NCI-H226 (cell line): Measurements from ENCODE around the gene PTPRN2.

Experiments used
- DNase-seq: peaks from one replicate; pipeline ENCODE4 v3.0.0-alpha.2; 2015

Gene PTPRN2

GRCh38 chr7:157612664-157613561, 974.7 kb downstream of the PTPRN2 start:
- DNase-seq: no peak

DNA sequence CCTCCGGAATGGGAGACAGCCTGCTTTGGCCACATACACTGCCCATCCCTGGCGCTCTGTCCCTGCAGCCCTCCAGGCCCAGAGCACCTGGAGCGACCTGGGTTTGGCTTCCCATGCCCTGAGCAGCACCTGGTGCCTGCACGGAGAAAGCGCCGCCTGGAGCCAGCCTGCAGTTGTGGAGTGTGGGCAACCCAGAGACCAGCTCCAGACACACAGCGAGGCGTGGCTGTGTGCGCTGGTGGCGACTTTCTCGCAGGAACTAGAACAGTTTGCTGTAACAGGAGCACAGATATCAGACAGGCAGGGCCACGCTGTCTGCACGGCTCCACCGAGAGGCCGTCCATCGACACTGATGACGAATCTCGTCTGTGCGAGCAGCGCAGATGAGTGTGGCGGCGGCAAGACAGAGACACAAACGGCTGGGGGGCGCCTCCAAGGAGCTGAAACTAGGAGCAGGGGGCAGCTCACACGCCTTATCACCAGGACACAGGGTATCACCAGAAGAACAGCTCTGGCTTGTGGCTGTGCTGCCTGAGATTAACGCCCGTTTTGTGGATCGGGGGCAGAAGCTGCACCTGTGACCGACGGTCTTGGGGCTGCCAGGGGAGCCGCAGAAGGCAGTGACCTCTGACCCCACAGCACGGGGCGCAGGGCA, 975.5 kb downstream of the PTPRN2 start:
- DNase-seq: no peak

- no peak for DNase-seq
These were observed 976.3 kb downstream of the PTPRN2 start for GRCh38 chr7:157611341-157611740.

DNA sequence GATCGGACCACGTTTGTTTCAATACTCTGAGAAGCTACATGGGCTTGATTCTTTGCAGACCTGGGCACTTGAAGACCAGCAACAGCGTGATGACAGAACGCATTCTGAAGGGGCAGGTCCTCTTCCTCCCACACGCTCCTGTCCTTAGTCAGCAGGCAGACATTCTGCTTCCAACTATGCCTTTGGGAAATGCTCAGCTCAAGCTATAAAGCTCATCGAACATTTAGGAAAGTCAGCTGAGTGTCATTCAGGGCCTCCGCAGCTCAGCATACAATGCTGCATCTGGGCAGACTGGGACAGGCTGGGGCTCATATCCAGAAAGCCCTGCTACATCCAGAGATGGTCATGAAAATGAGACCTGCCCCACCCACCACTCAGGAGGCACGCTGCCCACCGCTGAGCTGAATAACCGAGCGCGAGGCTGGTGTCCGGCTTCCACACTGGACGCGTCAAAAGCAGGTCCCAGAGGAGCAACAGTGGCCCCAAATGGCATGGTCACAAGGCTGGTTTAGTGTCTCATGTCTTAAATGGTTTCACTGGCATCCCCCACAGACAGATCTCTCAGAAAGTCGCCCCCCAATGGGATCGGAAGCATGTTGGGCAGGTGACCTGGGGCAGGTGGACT, 976.8 kb downstream of the PTPRN2 start:
- no peak for DNase-seq

DNA sequence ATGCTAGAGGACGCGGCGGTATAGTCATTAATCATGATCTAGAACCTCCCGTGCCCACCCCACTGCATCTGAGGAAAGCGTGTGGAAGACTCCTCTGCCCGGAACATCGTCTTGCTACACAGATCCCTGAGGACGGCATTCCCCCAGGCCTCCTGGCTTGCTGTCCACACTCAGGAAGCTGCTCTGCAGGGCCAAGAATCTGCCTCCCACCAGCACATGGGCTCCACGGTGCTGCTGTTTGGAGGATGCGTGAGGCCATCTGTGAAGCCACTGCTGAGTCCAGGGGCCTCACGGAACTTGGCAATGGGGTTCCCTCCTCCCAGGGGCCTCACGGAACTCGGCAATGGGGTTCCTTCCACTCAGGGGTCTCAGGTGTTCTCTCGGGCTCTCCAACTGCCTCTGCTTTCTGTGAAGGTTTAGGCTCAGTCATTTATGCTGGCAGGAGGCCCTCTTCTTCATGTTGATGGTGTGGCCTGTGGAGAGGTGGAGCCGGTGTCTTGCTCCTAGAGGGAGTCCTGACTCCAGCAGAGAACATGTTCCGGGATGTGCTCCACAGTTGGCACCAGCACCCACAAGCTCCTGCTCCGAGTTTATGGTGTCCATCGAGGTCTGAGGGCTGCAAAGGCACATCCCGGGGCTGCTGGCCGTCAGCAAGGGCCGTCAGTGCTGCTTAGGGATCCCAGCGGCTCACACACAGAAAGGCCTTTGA, 977.5 kb downstream of the PTPRN2 start:
- DNase-seq: no peak

- no peak for DNase-seq
These were observed 978.1 kb downstream of the PTPRN2 start for GRCh38 chr7:157609516-157609915.

DNA sequence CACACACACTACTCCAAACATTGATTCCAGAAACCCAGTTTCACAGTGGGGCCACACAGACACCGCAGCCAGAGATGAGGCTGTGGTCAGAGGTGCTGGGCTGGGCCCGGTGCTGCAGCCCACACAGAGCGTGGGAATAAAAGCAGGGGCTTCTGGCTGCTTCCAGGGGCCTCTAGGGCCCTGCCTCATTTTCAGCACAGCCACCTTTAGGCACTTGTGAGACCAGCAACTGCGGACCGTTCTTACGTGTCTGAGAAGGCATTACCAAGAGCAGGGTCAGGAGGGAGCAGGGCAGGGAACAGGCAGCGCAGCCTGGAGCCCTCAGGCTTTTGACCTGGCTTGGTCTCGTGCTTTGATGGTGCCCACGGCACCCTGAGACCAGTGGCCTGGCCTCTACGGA, 980.4 kb downstream of the PTPRN2 start:
- DNase-seq: no peak

- DNase-seq: no peak
These were observed 981.5 kb downstream of the PTPRN2 start for GRCh38 chr7:157606140-157606539.

- no peak for DNase-seq
These were observed 982.0 kb downstream of the PTPRN2 start for GRCh38 chr7:157605638-157606037.

DNA sequence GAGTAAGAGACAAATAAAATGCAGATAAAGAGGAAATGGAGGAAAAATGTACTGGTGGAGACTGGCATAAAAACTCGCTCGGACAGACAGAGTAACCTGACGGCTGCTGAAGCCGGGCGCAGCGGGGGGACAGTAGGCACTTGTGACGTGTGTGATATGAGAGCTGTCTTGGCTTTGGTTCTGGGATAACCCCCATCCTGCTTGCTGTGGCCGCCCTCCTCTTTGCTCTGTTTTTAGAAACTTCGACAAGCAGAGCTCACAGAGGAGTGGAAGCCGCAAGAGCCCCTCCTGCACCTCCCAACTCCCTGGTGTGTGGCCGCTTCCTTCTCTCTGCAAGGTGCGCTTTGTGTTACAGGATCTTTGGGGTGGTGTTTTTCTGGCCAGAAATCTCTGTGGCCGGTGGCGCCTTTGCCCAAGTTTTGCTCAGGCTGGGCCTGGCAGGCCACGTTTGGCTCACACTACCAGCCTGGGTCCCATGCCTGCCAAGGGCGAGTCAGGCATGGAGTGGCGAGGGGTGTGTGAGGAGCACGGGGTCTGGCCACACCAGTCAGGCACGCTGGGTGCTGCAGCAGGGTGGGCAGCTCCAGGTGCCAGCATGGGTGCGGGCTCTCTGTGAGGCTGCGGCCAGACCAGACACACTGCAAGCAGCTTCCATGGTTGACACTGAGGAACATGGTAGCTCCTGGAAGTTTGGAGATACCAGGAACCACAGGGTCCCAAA, 982.8 kb downstream of the PTPRN2 start:
- no peak for DNase-seq

GRCh38 chr7:157603716-157604115, 983.9 kb downstream of the PTPRN2 start:
- no peak for DNase-seq

- no peak for DNase-seq
These were observed 984.6 kb downstream of the PTPRN2 start for GRCh38 chr7:157603005-157603404.

DNA sequence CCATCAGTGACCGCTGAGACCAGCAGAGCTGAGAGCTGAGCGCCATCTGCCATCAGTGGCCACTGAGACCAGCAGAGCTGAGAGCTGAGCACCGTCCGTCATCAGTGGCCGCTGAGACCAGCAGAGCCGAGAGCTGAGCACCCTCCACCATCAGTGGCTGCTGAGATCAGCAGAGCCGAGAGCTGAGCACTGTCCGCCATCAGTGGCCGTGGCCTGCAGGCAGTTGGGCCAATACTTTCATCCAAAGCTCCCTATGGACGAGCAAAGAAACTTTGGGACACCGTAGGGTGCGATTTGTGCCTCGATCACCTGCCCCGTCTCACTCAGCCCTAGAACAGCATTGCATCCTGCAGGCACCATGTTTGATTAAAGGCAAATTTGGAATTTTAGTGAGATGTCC, 985.0 kb downstream of the PTPRN2 start:
- DNase-seq: no peak

DNA sequence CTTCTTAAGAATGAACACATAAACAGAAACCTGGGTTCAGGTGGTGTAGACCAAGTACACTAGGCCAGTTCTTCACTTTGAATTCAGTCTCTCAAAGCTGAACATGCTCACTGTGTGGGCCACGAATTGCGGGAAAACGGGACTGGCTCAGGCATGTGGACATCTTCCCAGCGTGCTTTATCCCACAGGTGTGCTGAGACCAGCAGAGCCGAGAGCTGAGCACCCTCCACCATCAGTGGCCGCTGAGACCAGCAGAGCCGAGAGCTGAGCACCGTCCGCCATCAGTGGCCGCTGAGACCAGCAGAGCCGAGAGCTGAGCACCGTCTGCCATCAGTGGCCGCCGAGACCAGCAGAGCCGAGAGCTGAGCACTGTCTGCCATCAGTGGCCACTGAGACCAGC, 985.5 kb downstream of the PTPRN2 start:
- no peak for DNase-seq

- DNase-seq: no peak
These were observed 986.1 kb downstream of the PTPRN2 start for GRCh38 chr7:157601530-157601929.

DNA sequence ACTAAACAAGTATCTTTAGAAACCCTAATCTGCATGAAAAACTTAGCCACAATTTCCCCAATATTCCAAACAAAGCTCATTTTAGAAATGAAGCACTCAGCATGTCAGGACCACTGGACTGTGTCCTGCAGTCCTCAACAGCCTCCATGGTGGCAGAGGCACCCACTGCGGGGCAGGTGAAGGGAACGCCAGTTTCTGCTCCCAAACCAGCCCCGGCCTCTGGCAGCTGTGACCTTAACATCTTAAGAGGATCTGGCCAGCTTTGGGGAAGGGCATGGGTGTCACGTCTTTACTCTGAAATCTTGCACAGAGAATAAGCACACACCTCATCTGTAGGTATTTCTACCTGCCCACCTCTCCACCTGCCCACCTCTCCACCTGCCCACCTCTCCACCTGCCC, 988.1 kb downstream of the PTPRN2 start:
- no peak for DNase-seq

DNA sequence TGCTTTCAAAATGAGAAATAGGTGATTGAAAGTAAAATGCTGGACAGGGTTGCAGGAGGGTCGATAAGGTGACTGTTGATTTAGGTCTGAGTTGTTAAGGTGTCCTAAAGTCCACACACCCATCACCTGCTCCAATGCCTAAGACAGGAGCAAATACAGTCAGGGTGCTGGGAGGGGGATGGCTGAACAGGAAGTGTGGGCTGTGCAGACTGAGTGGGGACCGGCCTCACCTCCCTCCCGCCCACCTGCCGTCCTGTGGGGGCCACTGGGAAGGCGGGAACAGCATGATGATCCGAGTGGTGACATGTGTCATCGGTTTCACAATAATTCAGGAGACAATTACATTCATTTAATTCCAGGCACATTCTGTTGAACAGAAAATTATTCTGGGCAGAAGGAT, 990.1 kb downstream of the PTPRN2 start:
- DNase-seq: no peak

GRCh38 chr7:157596881-157597280, 990.7 kb downstream of the PTPRN2 start:
- DNase-seq: no peak

- DNase-seq: no peak
These were observed 991.2 kb downstream of the PTPRN2 start for GRCh38 chr7:157596471-157596870.

DNA sequence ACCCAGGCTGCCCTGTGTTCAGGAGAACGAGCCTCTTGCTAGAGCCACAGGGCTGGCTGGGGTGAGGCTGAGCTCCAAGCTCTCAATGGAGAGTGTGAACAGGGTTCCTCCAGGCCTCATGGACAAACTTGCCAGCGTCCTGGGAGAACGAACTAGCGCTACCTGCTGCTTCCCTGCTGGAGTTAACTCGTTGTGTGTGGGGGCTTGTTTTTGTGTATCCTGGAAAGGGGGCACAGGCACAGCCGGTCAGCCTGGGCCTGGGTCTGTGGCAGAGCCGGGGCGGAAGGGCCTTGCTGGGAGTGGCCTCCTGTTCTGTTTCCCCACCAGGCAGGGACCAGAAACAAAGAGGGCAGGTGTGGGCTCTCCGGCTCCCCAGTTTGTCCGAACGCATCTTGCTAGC, 991.6 kb downstream of the PTPRN2 start:
- DNase-seq: no peak

- no peak for DNase-seq
These were observed 992.4 kb downstream of the PTPRN2 start for GRCh38 chr7:157595086-157595855.

GRCh38 chr7:157594306-157594705, 993.3 kb downstream of the PTPRN2 start:
- no peak for DNase-seq
